Non-pigmented ciliary epithelial cell (primary cell): ENCODE results near the gene PHF21B.

Experiments
- DNase-seq: peaks from one replicate; pipeline ENCODE4 v3.0.0-alpha.2; 2010; ENCODE audit warnings: low read depth

Gene PHF21B

DNA sequence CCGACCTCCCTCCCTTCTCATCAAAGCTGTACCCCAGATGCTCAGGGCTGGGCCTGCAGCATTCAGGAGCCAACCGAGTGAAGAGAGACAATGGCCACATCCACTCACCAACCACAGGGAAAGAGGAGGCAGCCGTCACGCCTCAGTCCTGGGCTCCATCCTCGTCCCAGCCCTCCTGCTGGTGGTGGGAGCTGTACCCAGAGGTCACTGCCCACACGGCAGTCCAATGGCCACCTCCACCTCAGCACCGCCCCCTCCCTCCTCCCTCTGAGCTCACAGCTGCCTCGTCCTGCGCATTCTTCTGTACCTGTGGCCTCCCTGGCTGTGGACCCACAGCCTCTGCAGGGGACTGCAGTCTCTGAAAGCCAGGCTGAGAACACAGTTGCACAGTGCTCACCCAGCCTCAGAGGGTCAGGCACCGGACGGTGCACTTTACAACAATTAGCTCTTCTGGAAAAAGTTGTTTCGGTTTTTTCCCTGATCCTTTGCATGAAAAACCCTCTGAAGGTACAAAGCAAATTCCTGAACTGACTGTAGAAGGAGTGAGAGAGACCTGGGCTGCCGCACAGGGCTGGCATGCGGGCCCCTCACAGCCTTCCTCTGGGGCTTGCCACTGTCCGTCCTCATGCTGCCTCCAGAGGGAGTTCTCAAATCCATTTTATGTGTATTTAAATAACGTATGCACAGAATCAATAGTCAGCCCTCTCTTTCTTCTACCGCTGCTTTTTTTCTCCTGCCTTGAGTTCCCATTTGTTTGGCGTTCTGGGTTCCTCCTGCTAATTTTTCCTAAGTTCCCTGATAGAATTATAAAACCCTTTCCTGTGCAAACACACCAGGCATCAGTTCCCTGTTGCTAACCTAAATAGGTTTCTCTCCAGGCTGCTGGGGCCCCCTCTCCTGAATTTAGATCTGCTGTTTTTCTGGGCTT lies 52.7 kb downstream of the PHF21B start:
- DNase-seq = peak; percentile 1

DNA sequence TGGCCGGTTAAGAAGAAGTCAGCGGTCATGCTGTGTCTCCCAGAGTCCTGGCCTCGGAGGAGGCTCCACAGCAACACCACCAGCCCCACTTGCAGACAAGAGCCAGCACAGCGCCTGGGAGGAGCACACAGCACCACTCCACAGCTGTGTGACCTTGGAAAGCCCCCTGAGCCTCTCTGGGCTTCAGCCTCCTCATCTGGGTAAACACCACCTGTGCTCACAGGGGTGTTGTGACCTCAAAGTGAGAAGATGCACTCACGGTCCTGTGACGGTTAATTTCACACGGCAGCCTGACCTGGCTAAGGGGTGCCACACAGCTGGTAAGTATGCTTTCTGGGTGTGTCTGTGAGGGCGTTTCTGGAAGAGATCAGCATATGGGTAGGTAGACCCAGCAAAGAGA lies 54.7 kb downstream of the PHF21B start:
- DNase-seq = no peak

DNA sequence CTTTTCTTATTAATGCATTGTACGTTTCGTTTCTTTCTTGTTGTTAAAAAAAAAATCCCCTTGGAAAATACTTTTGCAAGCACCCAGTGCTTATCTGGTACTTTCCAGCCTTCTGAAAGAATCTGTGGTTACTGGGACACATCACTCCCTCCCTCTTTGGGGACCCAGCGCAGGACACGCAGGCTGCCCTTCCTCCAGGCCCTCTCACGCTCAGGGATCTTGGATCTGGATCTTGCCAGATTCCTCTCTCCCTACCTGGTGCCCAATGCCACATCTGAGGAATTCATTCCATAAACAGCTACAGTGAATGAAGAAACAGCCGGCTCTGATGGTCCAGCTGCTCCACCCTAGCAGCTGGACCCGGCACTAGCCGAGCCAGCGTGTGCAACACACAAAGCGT lies 55.7 kb downstream of the PHF21B start:
- DNase-seq = no peak

GRCh38 chr22:44952863-44953746 lies 56.7 kb downstream of the PHF21B start:
- no peak for DNase-seq

- no peak for DNase-seq
Measured at GRCh38 chr22:44951510-44951816, 58.3 kb downstream of the PHF21B start.

- no peak for DNase-seq
Measured at GRCh38 chr22:44950806-44951509, 58.8 kb downstream of the PHF21B start.

DNA sequence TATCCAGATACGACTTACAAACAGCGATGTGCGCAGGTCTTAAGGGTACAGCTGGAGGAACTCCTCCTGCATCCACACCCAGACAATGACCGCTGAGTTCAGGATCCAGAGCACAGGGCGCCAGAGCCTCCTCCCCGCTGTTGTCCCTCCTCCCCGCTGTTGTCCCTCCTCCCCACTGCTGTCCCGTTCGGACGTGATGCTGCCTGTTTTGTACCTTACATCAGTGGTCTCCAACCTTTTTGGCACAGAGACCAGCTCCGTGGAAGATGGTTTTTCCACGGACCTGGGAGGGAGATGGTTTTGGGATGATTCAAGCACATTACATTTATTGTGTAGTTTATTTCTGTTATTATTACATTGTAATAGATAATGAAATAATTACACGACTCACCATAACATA lies 62.0 kb downstream of the PHF21B start:
- DNase-seq = no peak

DNA sequence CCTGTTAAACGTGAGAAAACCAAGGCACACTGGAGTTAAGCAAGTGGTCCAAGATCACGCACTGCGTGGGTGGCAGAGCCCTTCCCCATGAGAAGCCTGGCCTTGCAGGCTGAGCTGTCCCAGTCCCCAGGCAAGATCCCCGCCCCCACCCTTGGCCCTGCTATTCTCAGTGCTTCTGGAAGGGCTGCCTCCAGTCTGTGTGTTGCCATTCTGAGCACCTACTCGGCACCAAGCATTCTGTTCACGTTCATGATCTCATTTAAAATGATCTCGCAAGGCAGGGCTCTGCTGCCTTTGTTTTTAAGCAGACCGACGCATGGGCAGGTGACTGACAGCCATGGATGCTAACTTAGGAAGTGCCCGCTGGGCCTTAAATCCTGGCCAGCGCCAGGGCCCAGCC lies 62.8 kb downstream of the PHF21B start:
- no peak for DNase-seq

DNA sequence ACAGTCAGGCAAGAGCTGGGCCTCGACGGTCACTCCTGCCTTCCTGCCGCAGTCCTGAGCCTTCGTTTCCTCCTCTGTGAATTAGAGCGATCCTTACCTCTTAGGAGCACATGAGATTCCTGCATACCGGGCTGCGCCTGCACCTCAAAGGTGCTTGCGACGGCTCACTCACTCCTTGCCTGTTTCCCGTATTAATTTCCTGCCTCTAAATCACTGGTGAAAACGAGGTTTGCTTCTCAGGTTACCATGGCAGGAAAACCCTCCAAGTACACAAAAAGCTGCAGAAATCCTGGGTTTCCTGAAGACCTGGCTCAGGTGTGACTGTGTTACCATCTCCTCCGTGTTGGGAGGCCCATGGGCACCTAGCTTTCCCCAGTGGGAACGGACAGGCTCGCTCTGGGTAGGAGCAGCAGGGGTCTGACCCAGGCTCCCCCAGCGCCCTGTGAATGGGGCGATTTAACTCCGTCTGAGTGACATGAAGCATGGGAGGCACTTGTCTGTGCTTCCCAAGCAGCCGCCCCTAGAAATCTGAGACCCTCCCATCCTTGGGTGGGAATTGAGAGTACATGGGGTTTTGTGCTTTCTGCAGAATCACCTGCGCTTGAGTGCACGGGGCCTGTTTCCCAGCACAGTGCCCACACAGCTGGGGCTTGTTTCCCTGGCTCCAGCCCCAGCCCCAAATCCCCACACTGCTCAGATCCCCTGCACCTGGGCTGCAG lies 64.8 kb downstream of the PHF21B start:
- no peak for DNase-seq

- DNase-seq = no peak
Measured at GRCh38 chr22:44943701-44944324, 66.0 kb downstream of the PHF21B start.

- no peak for DNase-seq
Measured at GRCh38 chr22:44942979-44943700, 66.7 kb downstream of the PHF21B start.

DNA sequence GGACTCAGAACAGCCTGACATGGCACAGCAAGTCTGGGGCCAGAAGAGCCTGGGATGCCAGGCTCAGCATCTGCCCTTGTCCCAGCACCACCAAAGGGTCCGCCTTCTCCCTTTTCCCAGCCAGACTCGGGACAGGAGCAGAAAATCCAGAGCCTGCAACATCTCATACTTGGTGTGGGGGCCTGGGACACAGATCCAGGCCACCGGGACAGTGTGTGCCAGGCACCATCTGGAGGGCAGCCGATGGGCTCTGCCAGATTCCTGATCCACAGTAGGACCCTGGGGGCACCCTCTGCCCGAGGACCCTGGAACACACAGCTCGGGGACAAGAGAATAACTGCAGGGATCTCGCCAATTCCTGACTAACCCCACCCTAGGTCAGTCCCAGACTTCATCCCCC lies 67.7 kb downstream of the PHF21B start:
- DNase-seq = no peak

GRCh38 chr22:44941207-44941606 lies 68.6 kb downstream of the PHF21B start:
- DNase-seq = no peak

- no peak for DNase-seq
Measured at GRCh38 chr22:44940130-44940529, 69.7 kb downstream of the PHF21B start.

DNA sequence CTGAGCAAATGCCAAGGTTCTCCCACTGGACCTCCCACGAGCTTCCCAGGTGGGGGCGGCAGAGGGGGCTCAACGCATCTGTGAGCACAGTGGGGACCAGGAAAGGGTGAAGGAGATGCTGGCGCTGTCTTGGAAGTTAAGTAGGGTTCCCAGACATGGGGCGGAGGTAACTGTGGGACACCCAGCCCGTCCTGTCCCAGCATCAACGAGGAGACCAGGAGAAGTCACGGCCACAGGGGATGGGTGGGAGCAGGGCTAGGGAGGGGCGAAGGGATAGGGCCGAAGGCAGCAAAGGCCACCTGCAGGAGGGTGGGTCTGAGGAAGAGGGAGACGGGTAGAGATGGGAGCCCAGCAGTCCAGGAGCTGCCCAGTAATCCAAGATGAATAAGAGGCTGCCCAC lies 70.4 kb downstream of the PHF21B start:
- no peak for DNase-seq

DNA sequence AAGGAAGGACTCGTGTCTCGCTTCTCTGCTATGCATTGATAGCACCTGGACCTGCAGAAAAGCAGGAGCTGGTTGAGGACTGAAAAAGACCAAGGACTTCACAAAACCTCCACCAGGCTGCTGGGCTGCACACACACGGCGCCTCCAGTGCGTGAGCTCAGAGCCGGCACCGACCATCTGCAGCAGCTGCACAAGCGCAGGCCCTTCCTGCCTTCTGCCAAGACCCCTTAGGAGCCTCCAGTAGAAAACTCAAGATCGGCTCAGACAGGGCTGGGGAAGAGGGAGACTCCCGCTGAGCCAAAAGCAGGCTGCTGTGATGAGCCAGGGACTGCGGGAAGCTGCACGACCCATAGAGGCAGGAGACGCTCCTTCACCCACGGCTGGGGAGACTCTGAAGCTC lies 70.9 kb downstream of the PHF21B start:
- DNase-seq = no peak

DNA sequence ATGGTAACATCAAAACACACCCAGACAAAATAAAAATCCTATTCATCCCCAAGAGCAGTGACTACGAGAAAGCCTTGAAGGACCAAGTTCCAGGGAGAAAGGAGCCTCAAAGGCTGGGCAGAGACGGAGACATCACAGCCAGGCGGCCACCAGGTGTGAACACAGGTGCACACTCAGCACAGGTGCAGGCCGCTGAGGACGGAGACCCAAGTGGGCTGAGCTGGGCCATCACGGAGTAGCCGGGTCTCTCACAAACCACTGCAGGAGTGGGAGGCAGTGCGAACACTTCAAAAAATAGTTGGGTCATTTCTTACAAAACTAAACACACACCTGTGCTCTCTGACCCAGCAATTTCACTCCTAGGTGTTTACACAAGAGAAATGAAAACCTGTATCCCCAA lies 72.6 kb downstream of the PHF21B start:
- DNase-seq = no peak

DNA sequence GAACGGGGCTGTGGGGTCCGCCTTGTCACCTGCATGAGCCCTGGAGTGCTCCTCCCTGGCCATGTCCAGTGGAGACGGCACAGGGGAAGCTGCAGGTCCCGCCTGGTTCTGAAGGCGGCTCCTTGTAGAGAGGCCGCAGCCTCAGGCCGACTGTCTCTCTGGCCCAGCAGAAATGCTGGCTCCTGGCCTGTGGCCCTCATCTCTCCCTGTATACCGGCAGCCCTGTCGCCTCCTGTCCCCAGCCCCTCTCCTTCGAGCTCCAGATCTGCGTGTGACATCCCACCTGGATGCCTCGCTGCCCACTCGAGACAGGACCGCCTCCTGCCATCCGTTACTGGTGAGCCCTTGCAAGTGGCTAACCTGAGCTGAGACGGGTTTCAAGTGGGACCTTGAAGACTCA lies 73.6 kb downstream of the PHF21B start:
- no peak for DNase-seq

GRCh38 chr22:44935724-44936123 lies 74.1 kb downstream of the PHF21B start:
- DNase-seq = no peak

DNA sequence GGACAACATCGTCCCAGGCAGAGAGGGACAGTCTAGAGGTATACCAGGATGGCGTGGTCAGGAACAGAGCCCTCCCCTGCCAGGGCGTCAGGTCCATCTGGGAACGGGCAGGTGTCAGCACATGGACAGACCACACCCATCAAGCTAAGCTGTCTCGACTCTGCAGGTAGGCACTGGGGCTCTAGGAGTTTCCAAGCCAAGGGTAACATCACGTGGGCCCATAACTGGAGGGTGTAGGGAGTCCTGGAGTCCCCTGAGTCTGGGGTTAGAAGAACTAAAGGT lies 75.4 kb downstream of the PHF21B start:
- no peak for DNase-seq
